ENCODE measurements around the gene EFNA5.
"Not testable (repeated sequence)": the region's sequence is repeated elsewhere in the genome, so short reads cannot be mapped to it uniquely, and the experiment has no call there.

Gene EFNA5

DNA sequence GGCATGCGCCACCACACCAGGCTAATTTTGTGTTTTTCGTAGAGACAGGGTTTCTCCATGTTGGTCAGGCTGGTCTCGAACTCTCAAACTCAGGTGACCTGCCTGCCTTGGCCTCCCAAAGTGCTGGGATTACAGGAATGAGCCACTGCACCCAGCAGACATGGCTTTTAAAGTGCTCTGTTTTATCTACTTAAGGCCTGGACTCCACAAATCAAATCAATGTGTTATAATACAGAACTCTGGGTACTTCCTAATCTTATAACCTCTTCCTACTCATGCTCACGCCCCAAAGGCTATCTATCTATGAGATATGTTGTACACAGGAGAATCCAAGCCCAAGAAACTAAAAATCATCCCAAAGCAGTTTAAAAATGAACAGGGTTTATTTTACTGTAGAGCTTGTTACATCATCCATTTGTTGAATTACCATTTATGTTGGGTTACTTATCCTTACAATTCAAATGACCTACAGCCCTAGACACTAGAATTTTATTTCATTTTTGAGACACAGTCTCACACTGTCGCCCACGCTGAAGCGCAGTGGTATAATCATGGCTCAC, 155.1 kb downstream of the EFNA5 start:
- no peak for DNase-seq

DNA sequence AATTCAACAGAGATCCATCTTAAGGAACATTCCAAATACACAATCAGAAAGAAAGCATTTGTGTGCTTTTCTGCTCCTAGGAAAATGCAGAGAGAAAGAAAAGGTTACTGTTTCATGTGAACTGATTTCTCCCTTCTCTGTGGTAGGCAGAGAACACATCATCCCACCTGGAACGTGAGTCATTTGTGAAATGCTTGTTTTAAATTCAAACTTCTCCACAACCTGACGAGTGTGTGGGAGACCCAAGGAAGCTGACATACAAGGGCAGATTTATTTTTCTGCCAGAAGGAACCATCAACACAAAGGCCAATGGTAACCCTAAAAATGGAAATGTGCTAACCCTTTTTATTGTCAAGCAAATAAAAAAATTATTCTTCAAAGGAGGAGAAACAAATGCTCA, 156.4 kb downstream of the EFNA5 start:
- DNase-seq = no peak

DNA sequence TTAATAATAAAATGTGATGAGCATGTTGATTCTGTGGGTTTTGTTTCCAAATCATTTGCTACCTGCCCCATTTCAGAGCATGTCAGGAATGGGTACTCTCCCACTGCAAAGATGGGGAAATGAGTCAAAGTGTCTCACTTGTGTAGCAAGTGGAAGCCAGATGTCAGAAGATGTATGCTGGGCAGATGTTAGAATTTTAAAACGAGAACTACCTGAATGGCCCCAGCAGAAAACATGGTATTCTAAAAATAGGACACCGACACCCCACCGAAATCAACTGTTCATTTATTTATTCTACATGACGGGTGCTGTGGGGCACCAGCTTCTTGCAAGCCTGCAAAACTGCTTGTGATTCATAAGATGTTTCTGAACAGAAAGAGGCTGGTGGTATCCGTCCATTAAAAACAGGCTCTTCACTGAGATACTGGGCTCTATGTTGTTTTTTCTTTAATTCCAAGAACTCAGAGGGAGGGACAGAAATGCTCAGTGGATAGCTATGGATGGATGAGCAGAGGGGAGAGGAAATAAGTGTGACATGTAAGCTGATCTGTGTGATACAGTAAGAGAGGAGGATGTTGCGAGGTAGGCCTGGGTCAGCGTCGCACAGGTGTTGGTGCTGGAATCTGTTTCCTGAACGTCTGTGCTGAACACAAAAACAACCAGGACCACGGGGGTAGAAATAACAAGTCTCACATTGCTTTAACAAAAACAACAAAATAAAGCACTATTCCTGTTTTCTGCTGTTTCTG, 157.2 kb downstream of the EFNA5 start:
- DNase-seq = no peak

DNA sequence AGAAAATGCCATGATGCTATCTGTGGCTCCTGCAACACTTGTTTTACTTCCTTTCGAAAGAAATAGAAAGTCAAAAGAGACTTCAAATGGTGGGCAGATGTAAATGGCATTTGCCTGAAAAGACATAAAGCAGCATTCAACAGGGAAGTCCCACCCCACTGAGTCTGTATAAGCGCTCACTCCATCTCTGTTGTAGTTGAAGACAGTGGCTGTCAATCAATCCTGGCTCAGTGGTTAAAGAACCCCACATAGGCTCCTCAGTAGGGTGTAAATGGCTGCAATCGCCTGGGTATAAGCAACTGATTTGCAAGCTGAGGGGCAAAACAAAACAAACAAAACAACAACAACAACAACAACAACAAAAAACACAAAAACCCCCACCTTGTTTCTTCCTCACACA, 158.7 kb downstream of the EFNA5 start:
- no peak for DNase-seq

DNA sequence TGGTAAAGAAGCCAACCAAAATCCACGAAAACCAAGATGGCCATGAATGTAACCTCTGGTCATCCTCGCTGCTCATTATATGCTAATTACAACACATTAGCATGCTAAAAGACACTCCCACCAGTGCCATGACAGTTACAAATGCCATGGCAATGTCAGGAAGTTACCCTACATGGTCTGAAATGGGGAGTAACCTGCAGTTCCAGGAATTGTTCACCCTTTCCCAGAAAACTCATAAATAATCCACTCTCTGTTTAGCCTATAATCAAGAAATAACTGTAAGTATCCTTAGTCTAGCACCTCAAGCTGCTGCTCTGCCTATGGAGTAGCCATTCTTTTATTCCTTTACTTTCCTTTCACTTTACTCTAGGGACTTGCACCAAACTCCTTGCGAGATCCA, 160.6 kb downstream of the EFNA5 start:
- DNase-seq = no peak

DNA sequence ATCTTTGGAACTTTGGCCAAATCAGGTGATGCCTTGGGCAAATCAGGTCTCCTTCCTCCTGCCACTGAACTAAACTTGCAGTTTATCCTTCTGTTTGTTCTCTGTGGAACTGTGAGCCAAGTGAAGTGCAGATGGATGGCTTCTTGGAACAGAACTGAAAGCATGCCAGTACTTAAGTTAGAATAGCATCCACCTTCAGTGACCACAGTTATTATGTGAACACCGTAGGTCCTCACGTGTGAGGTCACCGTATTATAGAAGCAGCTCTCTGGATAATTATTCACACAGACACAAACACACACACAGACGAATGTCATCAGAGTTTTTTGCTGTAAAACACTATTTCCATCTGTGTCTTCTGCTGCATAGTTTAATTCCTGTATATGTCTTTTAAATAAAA, 162.6 kb downstream of the EFNA5 start:
- no peak for DNase-seq

DNA sequence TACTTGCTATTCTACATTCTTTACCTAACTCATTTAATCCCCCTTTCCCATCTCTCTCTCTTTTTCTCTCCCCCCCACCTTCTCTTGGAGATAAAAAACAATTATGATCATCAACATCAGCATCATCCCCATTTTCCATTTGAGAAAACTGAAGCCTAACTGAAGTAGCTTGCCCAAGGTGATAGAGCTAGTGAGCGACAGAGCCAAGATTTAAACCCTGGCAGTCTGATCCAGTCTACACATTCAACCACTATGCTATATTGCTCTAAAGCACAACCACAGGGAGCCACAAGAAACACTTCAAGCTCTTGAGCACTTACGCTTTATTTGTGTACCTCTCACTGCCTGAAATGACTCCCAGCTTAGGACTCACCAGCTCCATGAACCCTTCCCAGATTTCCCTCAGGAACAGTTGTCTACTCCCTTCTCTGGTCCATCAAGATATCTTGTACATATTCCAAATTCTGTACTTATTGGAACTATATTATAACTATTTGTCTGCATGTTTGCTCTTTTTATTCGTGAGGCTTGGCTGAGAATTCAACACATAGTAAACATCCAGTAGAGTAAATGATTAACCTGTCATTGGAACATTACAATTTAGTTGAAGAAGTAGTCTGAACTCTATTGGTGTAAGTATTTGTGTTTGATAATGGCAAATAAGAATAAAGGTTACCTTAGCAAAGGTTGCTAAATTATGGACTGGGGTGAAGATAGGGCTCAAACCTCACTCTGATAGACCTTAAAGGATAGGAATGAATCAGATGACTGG, 164.8 kb downstream of the EFNA5 start:
- DNase-seq = no peak

DNA sequence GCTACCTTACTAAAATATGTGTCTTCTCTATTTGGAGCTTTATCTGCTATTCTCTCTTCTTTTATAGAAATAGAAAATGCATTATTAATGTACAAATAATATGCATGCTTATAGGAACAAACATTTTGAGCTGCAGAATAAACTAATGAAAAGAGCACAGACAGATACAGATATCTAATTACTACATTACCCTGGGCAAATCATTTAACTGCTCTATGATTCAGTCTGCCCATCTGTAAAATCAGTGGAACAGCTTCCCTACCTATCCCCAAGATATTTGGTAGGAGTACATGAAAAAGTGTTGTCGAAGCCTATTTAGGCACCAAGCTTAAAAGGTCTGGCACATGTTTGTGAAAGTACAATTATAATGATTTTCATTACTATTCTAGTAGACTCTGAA, 166.3 kb downstream of the EFNA5 start:
- DNase-seq = no peak

DNA sequence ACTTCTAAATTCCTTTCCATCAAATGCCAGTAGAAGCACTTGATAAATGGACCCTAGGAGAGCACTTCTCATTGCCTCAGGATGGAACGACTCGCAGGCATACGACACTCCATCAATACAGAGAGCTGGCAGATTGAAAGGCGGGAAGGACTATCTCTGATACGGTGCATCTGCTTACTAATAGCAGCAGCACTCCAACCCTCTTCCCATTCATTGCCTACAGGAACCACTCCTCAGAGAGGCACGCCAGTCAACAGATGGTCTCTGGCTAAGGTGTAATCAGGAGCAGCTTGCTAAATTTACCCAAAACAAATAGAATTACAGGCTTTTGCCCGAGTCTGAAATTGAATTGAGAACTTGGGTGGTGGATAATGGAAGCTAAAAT, 168.1 kb downstream of the EFNA5 start:
- no peak for DNase-seq

DNA sequence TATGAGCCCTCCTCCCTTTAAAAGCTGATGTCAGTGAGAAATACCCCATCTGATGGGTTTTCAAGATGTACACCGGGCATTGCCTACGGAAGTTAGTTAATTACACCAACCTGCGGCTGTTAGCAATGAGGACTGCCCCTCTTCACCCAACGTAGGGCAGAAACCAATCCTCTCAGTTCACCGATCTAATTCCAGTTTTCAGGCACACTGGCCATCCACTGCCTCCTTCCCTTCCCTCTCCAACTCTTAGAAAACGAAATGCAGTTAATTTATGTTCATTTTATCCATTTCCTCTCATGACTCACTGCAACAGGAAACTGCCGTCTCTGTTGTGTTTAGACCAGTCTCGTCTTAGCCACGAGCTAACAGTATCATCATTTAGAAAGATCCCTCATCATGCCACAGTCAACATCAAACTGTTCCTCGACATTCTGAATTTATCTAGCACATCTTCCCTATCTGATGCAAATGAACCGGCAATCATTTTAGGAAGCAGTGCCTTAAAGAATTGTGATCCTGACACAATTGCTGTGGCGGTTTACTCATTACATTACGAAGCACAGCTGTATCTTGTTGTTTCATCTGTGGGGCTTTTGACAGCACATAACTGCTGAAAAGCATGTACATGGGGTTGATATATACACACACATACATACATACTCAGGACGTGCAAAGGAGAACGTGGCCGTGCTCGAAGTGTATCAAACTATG, 168.6 kb downstream of the EFNA5 start:
- DNase-seq = peak; percentile 57

DNA sequence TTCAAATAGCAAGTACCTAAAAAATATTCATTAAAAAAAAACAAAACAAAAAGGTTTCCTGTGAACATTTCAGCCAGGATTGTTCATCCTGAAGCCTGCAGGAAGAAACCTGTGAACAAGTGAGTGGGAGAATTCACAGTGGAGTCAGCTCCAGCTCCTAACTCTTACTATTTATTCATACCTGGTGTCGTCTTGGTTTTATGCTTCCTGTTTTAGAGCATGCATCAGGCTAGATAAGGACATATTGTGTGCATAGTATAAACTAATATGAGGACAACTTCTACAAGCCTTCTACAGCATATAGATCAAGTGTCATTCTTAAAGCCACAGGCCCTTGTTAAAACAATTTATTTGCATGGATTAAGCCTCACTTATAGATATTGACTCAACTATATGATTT, 169.9 kb downstream of the EFNA5 start:
- DNase-seq = no peak

DNA sequence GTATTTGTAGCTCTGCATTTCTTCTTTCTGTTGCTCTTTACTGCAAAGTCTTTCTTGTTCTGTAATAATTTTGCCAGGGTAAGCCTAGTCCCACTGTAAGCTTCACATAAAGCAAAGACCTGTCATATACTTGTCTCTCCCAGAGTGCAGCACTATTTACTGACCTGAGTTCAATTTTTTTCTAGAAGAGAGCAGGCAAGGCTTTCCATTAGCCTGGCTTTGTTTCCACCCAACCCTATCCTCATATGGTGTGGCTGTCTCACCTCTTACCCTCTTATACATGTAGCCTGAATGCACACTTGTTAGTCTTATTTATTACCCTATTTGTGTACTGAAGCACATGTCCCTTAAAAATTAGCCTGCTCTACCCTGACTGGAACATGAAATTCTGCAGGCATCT, 170.4 kb downstream of the EFNA5 start:
- DNase-seq = no peak

DNA sequence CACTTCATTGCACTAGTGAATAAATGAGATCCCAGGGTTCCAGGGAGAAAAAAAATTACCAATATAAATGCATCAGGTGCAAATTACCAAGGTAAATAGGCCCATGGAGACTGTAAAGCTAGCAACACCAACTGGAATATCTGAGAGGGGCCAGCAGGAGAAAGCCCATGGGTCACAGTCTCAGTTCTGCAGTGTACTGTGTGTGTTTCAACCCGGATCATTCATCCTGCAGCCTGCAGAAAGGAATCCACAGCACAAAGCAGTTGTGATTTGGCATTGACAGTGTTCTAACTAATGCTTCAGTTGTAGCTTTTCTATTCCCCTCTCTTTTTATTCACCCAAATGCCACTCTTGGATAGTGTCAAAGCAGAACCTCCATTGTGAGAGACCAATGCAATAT, 171.0 kb downstream of the EFNA5 start:
- DNase-seq = no peak

DNA sequence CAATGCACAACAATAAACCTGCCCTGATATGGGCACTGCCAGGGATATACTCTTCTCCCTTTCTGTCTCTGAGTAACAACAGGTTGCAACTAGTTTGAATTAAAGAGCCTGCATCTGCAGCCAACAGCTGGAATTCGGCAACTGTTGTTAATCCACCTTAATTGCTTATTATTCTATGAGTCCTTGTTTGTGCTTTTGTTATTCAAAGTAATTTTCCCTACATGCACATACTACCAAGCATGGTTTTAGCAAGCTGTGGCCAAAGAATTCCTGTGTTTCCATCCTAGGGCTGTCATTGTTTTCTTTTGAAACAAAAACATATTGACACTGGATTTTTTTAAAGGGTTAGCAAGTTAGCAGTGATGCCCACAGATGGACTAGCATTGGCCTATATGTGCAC, 171.5 kb downstream of the EFNA5 start:
- DNase-seq = no peak

DNA sequence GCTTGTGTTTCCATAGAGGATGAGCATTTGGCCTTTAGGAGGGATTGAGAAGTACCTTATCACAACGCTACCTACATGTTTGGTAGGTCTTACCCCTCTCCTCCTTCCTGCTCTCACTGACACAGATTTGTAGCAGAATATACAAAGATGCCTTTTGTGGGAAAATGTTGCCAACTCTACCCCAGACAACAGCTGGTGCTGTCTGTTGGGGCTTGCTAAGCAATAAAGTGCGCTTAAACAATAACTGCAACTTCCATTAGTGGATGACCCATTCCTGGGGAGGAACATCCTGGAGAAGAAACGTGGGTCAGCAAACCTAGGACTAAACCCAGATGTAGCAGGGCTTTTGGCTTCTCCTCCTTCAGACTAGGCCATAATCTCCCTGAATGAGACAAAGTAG, 174.3 kb downstream of the EFNA5 start:
- DNase-seq = no peak

DNA sequence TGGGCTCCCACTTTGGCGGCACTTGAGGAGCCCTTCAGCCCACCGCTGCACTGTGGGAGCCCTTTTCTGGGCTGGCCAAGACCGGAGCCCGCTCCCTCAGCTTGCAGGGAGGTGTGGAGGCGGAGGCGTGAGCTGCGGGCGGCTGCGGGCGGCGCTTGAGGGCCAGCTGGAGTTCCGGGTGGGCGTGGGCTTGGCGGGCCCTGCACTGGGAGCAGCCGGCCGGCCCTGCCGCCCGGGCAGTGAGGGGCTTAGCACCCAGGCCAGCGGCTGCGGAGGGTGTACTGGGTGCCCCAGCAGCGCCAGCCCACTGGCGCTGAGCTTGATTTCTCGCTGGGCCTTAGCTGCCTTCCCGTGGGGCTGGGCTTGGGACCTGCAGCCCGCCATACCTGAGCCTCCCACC, 176.6 kb downstream of the EFNA5 start:
- not testable (repeated sequence) for DNase-seq

DNA sequence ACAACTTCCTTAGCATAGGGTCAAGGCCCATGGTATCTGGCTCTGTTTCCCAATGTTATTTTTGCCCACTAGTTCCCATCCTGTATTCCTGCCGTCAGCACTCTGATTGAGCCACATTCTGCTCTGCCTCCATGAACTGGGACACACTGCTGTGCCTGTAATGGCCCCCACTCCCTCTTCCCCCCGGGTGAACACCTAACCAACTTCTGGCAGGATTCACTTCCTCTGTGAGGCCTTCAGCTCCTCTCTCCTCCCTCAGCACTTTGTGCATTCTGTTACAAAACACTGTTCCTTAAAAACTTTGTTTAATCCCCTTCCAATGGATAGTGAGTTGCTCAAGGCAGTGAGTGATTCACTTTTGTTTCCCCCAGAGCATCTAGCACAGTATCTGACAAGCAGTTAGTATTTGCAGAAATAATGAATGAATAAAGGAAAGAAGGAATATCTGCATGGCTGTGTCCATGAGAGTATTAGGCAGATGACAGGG, 183.6 kb downstream of the EFNA5 start:
- DNase-seq = peak; percentile 13

DNA sequence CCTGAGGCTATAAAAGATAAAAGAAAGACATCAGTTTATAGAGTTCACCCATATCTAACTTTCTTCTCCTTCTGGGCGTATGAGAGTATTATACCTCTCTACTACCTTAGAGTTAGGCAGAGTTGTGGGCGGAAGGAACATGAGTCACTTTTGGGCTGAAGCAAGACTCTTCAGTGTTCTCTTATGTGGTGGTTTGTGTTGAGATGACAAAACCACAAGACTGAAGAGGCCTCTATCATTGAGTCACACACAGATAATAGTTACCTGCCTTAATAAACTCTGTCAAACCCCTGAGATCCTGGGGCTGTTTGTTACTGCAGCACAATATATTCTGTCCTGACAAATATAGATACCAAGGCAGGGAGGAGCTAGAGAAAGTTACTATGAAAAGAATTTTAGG, 184.2 kb downstream of the EFNA5 start:
- peak; percentile 34 for DNase-seq

DNA sequence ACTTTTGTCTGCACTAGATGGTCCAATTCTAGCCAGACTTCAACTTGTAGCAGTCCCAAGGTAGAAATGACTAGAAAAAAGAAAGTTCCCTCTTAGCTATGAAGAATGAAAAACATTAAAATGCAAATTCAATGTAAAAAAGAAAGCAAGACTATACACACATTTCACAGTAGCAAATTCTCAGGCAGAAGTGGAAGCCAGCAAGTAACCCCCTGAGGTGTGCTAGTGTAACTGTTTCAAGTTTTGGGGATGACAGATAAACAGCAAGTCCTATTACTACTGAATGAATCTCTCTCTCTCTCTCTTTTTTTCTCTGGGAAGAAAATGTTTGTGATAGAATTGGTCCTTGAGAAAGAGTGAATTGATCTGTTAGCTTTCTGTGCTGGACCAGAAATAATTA, 185.6 kb downstream of the EFNA5 start:
- no peak for DNase-seq

DNA sequence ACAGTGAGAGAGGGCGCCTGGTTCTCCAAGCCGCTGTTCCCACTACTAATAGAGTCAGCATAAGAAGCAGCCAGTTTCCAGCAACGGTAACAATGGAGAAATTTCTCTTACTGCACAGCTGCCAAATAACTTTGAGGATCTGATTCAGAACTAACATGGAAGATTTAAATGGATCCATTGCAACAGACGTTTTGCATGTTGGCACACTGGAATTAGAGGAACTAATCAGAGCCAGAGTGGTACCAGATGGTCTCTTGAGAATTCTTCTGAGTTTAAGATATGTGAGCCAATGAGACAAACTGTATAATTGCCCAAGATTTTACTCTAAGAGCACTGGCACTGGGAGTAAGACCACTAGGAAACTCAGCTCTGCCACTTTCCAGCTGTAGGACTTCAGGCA, 186.5 kb downstream of the EFNA5 start:
- no peak for DNase-seq

DNA sequence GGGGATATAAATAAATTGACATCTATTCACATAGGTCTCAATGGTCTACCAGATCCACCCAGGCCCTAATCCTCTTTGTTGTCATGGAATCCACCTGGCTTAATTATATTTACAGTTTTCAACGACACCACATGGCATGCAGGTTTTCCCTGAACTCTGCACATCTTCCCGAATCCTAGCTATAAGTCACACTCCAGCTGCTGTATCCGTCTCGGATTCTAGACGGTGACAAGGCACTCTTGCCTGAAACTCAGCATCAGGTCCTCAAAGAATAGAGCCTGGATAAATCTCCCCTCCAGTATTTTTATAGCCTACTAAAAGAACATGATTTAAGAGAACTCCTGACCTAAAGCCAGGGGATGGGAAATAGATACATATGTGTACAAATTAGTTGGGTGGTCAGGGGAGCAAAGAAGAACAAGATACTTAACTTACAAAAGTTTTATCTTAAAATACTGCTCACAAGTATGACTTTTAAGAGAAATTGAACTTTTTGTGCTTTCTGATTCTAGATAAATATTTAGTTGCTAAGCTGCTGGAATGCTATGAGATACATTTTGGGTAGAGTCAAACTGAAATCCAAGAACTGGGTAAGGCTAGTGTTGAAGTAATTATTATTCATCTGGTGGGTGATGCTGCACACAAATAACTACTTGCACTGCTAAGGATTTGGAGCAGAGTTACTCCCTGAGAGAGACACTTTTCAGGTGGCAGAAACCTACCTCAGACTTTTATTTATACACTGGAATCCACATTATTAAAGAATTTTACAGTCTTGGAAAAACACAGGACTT, 187.3 kb downstream of the EFNA5 start:
- DNase-seq = no peak

DNA sequence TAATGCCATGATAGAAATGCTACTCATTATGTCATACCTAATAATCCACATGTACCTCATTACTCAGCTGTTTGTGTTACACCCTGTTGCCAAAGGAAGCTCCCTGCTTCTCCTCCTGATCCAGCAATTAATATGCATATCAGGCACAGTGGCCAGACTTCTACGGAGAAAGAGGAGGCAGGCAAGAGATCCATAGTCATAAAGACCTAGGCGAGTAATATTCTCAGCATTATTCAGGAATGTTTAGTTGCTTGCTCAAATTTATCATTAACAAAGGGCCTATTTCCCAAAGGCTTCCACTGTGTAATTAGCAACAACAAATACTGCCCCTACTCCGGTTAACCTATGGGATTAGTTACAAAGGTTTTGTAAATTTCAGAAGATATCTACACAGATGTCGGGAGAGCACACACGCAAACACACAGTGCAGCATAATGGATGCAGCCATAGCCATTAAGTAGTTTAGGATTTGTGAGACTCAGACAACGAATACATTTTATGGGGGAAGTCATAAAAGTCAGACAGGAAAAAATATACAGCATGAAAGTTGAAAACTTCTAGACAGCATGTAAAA, 192.6 kb downstream of the EFNA5 start:
- no peak for DNase-seq
